ENCODE results near the gene GNB4. TPM values are rescaled to one million over a fixed set of nuclear protein-coding genes. Genes with fewer than 3 reads are reported as not detected.
A peak's percentile ranks its signal among the peaks of the same experiment; 100 is the strongest.

Gene GNB4
- total RNA-seq, 1 experiment from 2014 or later: 19.4 TPM

GRCh38 chr3:179446501-179446900, 4.8 kb downstream of the GNB4 start:
- POLR2A ChIA-PET (ENCODE audit: unreplicated experiment): no interaction called here
- intact Hi-C loops (cut with micrococcal nuclease; ENCODE audit: unreplicated experiment): loop anchor here (1.0 kb wide), 1 partner anchor 112 kb away; no protein-coding TSS in a partner anchor
- Histone ChIP-seq H4K20me1 (ENCODE audit: insufficient read depth) (no peaks in the 10 kb centered on the region), H3K79me2 (ENCODE audit: low read depth) (no peaks in the 10 kb centered on the region), H3K9me2 (ENCODE audit: insufficient read depth) (no peaks in the 10 kb centered on the region), H3K4me3 (no peak overlapping the region), H3K9me3 (ENCODE audit: insufficient read depth, low read depth) (peaks cover 5% of the 10 kb centered on the region; the same call in 1 of the 2 replicates), H3K36me3 (ENCODE audit: low read depth) (no peaks in the 10 kb centered on the region), H3K27ac (no peak overlapping the region), H2AFZ (no peak overlapping the region), H3K27me3 (ENCODE audit: insufficient read depth, low read depth) (0 out of 2 replicates have a peak, but pooled peaks cover 3% of the 10 kb centered on the region), H3K4me2 (no peak overlapping the region), H3F3A (ENCODE audit: insufficient read depth, low read depth) (no peaks in the 10 kb centered on the region; the same call in 1 of the 2 replicates), H3K4me1 (replicated peaks; ENCODE audit: insufficient read depth) (peaks cover 5% of the 10 kb centered on the region; the same call in 1 of the 2 replicates)
- CTCF ChIA-PET: interaction anchor here (0.6 kb wide), 1 partner anchor 96 kb away, joined by 3 read pairs; no protein-coding TSS in a partner anchor
- no peak for DNase-seq
- no peak for TF ChIP-seq EZH2 (IDR thresholded peaks at IDR 0.05; ENCODE audit: low read depth)
- TF ChIP-seq CTCF (conservative IDR thresholded peaks at IDR 0.05): peak; percentile 60
- BruUV-seq (replicated peaks): no TSS peak

GRCh38 chr3:179438841-179439240, 12.4 kb downstream of the GNB4 start:
- no peak for DNase-seq
- no peak overlapping the region for H3K4me2 ChIP-seq
- no peaks in the 10 kb centered on the region for H3K9me3 ChIP-seq (ENCODE audit: insufficient read depth, low read depth)
- no peaks in the 10 kb centered on the region for H3K27me3 ChIP-seq (ENCODE audit: insufficient read depth, low read depth)
- no peaks in the 10 kb centered on the region for H4K20me1 ChIP-seq (ENCODE audit: insufficient read depth)
- no peak overlapping the region for H2AFZ ChIP-seq
- intact Hi-C loops (cut with micrococcal nuclease; ENCODE audit: unreplicated experiment): no loop called here
- CTCF ChIA-PET: no interaction called here
- POLR2A ChIA-PET (ENCODE audit: unreplicated experiment): interaction anchor here (0.8 kb wide), 1 partner anchor 12 kb away, joined by 8 read pairs; no protein-coding TSS in a partner anchor
- H3F3A ChIP-seq (ENCODE audit: insufficient read depth, low read depth): no peaks in the 10 kb centered on the region
- H3K4me3 ChIP-seq: no peak overlapping the region
- H3K79me2 ChIP-seq (ENCODE audit: low read depth): no peaks in the 10 kb centered on the region
- no peaks in the 10 kb centered on the region for H3K4me1 ChIP-seq (replicated peaks; ENCODE audit: insufficient read depth)
- H3K27ac ChIP-seq: no peak overlapping the region
- no peaks in the 10 kb centered on the region for H3K36me3 ChIP-seq (ENCODE audit: low read depth)
- no peak for TF ChIP-seq CTCF (conservative IDR thresholded peaks at IDR 0.05)
- no peak for TF ChIP-seq EZH2 (IDR thresholded peaks at IDR 0.05; ENCODE audit: low read depth)
- no peaks in the 10 kb centered on the region for H3K9me2 ChIP-seq (ENCODE audit: insufficient read depth)
- BruUV-seq (replicated peaks): no TSS peak

- ChIA-PET POLR2A (ENCODE audit: unreplicated experiment) (no interaction called here), CTCF (no interaction called here)
- no TSS peak for BruUV-seq (replicated peaks)
- Histone ChIP-seq H3K9me3 (ENCODE audit: insufficient read depth, low read depth) (no peaks in the 10 kb centered on the region), H3K9me2 (ENCODE audit: insufficient read depth) (no peaks in the 10 kb centered on the region), H3K4me2 (no peak overlapping the region), H4K20me1 (ENCODE audit: insufficient read depth) (no peaks in the 10 kb centered on the region), H3K4me3 (no peak overlapping the region), H3K79me2 (ENCODE audit: low read depth) (no peaks in the 10 kb centered on the region), H3K27ac (no peak overlapping the region), H3F3A (ENCODE audit: insufficient read depth, low read depth) (no peaks in the 10 kb centered on the region), H2AFZ (no peak overlapping the region), H3K27me3 (ENCODE audit: insufficient read depth, low read depth) (no peaks in the 10 kb centered on the region), H3K36me3 (ENCODE audit: low read depth) (no peaks in the 10 kb centered on the region), H3K4me1 (replicated peaks; ENCODE audit: insufficient read depth) (no peaks in the 10 kb centered on the region)
- TF ChIP-seq EZH2 (IDR thresholded peaks at IDR 0.05; ENCODE audit: low read depth) (no peak), CTCF (conservative IDR thresholded peaks at IDR 0.05) (no peak)
- DNase-seq: no peak
- intact Hi-C loops (cut with micrococcal nuclease; ENCODE audit: unreplicated experiment): no loop called here
Observed at GRCh38 chr3:179436517-179436916, 14.8 kb downstream of the GNB4 start.
